DMS153 (cell line): ENCODE results near the gene RTCB.

ENCODE experiments used
- DNase-seq: peaks from one replicate; lab custom pipeline; 2025; lab: John Stamatoyannopoulos, UW

RTCB gene

DNA sequence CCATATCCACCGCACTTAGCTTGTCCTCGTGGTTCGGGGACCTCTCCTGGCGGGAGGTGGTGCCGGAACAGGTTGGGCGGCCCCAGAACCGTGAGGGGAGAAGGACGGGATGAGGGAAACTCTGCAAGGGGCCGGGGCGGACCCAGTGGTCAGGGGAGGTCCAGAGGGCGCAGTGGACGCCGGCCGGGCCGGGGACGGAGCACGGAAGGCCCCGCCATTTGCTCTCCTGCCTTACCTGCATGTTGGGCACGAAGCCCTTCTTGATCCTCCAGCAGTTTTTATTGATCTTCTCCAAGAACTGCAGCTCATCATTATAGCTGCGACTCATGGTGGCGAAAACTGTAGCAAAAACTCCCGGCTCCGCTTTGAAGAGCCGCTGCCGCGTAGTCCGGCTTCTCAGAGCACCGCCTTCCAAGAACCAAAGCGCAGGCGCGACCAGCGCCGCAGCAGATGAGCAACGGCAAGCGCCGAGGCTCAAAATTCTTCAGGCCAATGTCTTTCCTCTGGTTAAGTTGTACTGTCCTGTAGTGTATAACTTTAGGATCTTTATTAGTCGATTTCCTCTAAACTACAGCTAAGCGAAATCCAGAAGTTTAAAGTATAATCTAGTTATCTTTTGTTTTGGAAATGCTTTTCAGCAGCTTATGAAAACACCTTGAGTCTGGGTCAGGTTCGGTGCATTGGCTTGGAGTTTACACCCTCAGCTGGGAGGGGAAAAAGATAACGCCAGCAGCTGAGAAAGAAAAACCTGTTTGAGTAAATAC is at the start of gene RTCB:
TSS of gene RTCB (minus strand) at position 419 of the 764 bp plus-strand sequence. CDS start at position 328, 91 bp downstream.
- DNase-seq = peak; percentile 81

GRCh38 chr22:32457031-32457430 is 45.0 kb upstream of the RTCB start:
- no peak for DNase-seq

DNA sequence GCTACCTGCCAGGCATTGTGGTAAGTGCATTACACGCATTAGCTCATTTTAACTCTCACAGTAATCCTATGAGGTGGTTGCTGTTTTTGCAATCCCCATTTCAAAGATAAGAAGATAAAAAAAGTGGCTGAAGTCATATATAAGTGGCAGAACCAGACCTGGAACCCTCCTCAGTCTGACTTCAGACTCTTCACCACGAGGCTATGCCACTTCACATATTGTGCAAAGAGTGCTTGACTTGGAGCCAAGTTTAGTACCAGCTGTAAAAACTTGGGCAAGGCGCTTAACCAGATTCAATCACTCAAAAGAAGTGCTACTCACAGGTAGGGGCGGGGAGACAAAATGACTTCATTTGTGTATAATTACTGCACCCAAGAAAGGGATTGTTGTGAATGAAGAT is 36.9 kb upstream of the RTCB start:
- no peak for DNase-seq

GRCh38 chr22:32446321-32446720 is 34.3 kb upstream of the RTCB start:
- no peak for DNase-seq

GRCh38 chr22:32444068-32444467 is 32.0 kb upstream of the RTCB start:
- peak; percentile 40 for DNase-seq

DNA sequence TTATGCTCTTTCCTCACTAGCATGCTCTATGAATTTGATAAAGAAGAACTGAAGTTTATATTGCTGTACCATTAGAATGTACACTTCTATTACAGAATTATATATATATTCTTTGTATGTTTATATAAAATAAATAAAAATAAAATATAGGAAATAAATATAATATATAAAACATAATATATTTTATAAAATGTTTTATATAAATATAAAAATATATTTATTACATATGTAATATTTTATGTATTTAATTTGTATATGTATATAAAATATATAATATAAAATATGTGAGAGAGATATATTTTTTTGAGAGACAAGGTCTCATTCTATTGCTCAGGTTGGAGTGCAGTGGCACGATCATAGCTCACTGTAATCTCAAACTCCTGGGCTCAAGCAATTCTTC is 18.3 kb upstream of the RTCB start:
- no peak for DNase-seq

GRCh38 chr22:32426881-32427280 is 14.8 kb upstream of the RTCB start:
- no peak for DNase-seq

- DNase-seq = no peak
Observed at GRCh38 chr22:32423664-32424063, 11.6 kb upstream of the RTCB start.

DNA sequence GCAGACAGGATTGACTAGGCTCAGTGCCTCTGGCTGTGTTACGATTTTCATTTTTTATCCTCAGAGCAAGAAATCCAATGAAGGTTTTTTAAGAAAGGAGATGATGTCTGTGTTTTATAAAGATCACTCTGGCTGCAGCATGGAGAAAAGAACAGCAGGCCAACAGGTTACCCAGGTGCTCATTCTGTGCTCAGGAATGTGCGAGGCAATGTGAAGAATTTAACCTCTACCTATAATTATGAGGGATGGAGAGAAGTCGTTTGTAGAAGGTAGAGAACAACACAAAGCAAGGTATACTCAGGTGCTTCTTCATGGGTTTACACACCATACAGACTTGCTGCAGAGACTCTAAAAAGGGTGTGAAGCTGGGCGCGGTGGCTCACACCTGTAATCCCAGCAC is 10.0 kb upstream of the RTCB start:
- DNase-seq = no peak

DNA sequence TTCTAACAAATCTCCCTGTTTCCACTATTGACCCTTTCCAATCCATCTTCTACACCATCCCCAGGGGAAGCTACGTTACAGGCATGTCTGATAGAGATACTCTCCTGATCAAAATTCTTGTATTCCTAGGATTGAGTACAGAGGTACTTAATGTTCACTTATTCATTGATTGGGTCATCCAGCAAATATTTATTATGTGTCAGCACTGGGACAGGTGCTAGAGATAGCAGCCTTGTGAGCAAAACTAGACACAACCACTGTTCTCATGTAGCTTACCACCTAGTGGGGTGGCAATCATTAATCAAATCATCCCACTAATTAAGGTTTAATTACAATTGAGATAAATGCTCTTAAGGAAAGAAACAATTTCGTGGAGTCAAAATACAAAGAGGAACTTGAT is 9.4 kb upstream of the RTCB start:
- DNase-seq = no peak

- DNase-seq = no peak
Observed at GRCh38 chr22:32417906-32418305, 5.9 kb upstream of the RTCB start.

DNA sequence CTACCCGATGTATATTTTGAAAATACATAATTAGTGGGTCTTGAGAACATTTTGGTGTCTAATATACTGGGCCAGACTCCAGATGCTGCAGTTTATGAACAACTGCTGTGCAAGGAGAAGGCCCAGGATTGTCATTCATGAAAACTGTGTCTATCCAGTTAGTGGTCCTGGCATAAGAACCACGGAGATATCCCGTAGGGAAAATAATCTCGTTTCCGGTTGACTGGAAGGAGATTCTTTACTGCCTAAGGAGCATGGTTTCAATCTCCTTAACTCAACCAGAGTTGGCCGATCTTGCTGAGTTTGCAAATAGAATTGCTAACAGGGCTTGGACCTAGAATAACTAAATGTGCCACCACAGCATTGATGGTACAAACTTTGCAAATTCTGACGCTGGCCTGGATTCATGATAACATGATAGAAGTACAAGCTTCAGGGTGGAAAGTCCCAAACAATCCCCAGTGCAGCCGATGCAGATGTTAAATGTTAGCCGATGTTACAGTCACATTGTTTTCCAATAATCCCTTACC is 4.6 kb upstream of the RTCB start:
- DNase-seq = no peak

GRCh38 chr22:32414191-32414590 is 2.1 kb upstream of the RTCB start:
- no peak for DNase-seq

DNA sequence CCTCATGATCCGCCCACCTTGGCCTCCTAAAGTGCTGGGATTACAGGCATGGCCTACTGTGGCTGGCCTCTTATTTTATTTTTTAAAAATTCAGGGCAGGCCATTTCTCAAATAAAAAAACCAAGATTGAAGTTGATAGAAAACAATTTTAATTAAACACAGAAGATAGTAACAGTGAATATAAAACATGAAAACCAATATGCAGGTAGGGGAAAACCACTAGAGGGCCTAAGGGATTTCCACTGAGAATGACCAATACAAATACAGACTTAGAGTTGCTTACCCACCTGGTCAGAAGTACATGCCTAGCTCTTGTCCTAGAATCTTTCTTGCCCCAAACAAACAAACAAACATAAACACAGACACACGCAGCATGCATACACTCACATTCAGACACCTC is 1.7 kb upstream of the RTCB start:
- DNase-seq = no peak

DNA sequence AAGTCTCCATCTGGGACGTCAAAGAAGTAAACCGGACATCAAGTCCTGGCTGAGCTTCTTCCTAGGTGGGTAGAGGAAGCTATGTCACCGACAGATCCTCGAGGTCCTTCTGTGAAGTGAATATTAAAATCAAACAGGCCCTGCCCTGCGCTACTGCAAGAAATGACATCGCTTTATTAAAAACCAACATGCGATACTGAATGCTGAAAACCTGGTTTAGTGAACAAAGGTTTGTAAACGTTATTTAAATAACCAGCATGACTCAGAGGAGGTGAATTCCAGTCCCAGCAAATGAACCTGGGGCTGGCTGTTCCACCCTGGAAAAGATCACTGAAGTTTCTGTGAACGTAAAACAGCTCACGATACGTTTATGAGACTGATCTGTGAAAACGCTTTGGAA is 645 bp downstream of the RTCB start:
- no peak for DNase-seq

- DNase-seq = no peak
Observed at GRCh38 chr22:32410459-32410858, 1.6 kb downstream of the RTCB start.

GRCh38 chr22:32409977-32410376 is 2.1 kb downstream of the RTCB start:
- DNase-seq = no peak

GRCh38 chr22:32407936-32408335 is 4.1 kb downstream of the RTCB start:
- DNase-seq = no peak

DNA sequence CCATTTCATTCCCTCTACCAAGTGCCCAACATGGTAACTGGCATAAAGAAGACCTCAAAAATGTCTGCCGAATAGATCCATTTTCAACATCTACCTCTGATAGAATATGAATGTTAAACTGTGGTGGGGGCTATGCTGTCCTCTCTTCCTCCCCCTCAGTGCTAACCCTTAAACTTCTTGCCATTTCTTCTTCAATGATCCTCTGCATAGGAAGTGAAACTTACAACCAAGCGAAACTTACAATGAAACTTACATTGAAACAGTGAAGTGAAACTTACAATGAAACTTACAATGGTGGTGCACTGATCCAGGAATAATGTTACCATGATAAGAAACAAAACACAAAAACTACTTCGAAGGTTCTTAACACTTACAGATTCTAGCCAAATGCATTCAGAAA is 4.7 kb downstream of the RTCB start:
- no peak for DNase-seq

DNA sequence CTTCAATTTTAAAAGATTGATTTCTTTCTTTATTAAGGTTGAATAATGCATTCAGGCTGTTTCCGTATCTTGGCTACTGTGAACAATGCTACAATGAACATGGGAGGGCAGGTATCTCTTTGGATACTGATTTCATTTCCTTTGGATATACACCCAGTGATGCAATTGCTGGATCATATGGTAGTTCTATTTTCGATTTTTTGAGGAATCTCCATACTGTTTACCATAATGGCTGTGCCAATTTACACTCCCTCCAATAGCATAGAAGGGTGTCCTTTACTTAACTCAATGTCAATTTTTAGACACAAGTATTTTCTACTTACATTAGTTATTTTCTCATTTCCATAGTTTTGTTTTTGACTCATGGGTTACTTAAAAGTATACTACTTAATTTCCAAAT is 8.0 kb downstream of the RTCB start:
- no peak for DNase-seq

GRCh38 chr22:32401486-32401885 is 10.6 kb downstream of the RTCB start:
- no peak for DNase-seq

GRCh38 chr22:32396746-32397145 is 15.3 kb downstream of the RTCB start:
- DNase-seq = no peak

GRCh38 chr22:32396255-32396654 is 15.8 kb downstream of the RTCB start:
- no peak for DNase-seq

DNA sequence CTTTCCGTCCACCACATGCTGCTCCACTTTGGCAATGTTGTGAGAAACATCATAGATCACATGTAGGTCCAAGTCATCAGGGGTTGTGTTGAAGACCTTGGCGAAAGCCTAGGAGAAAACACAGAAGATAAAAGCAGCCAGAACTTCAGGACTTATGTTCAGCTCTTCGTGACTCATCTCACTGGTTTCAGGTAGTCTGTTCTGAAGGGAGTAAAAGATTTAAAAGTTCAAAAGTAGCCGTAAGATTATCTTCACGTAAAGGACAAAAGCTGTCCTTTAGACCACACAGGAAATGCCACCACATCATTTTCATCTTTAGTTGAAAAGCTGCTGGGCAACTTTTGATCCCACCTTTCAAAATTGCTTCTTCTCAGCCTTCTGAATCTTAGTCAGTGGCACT is 16.9 kb downstream of the RTCB start:
- DNase-seq = no peak
